Osteocyte (in vitro differentiated cells): ENCODE results near the gene B4GALNT2. TPM values are rescaled to one million over a fixed set of nuclear protein-coding genes. Genes with fewer than 3 reads are reported as not detected.
A peak's percentile ranks its signal among the peaks of the same experiment; 100 is the strongest.
"Not testable (repeated sequence)": the region's sequence is repeated elsewhere in the genome, so short reads cannot be mapped to it uniquely, and the experiment has no call there.

ENCODE experiments used
- DNase-seq: peaks from one replicate; pipeline ENCODE4 v3.0.0; 2021; ENCODE audit warnings: mixed read lengths; ENCODE audit not compliant: unreplicated experiment; ENCODE audit errors: extremely low spot score
- H3K27ac Mint-ChIP-seq: one replicate; pipeline ENCODE4 v1.8.0; 2021; ENCODE audit warnings: mild to moderate bottlenecking, mixed read lengths; ENCODE audit not compliant: unreplicated experiment
- H3K27me3 Mint-ChIP-seq: one replicate; pipeline ENCODE4 v1.8.0; 2021; ENCODE audit warnings: mixed read lengths; ENCODE audit not compliant: unreplicated experiment
- H3K36me3 Mint-ChIP-seq: one replicate; pipeline ENCODE4 v1.8.0; 2021; ENCODE audit warnings: mixed read lengths; ENCODE audit not compliant: unreplicated experiment
- H3K4me1 Mint-ChIP-seq: one replicate; pipeline ENCODE4 v1.8.0; 2021; ENCODE audit warnings: mixed read lengths; ENCODE audit not compliant: unreplicated experiment
- H3K4me3 Mint-ChIP-seq: one replicate; pipeline ENCODE4 v1.8.0; 2021; ENCODE audit warnings: mild to moderate bottlenecking, moderate library complexity, mixed read lengths; ENCODE audit not compliant: unreplicated experiment
- H3K9me3 Mint-ChIP-seq: one replicate; pipeline ENCODE4 v1.8.0; 2021; ENCODE audit warnings: mixed read lengths; ENCODE audit not compliant: unreplicated experiment
- CTCF ChIP-seq: fragments of 200-600 bp; sonication (generic); IDR thresholded peaks from 2 replicates; pipeline ENCODE4 v1.5.0; 2021; ENCODE audit warnings: antibody characterized with exemption, mild to moderate bottlenecking, moderate library complexity
- total RNA-seq: library from RNA; stranded (reverse); gene quantifications from 2 replicates; pipeline ENCODE4 v1.2.1, GENCODE V29; 2021

B4GALNT2 gene
- total RNA-seq, 1 donor from 2014 or later: 0.03 TPM

- H3K27ac Mint-ChIP-seq: no peak overlapping the region
- peaks cover 12% of the 10 kb centered on the region for H3K9me3 Mint-ChIP-seq
- H3K4me1 Mint-ChIP-seq: no peaks in the 10 kb centered on the region
- TF ChIP-seq CTCF: no peak
- peaks cover 3% of the 10 kb centered on the region for H3K36me3 Mint-ChIP-seq
- H3K4me3 Mint-ChIP-seq: no peak overlapping the region
- DNase-seq: peak; percentile 40
- H3K27me3 Mint-ChIP-seq: peaks cover 74% of the 10 kb centered on the region
Measured at GRCh38 chr17:49120166-49120565, 12.4 kb upstream of the B4GALNT2 start.

- Mint-ChIP-seq H3K4me1 (no peaks in the 10 kb centered on the region), H3K9me3 (peaks cover 12% of the 10 kb centered on the region), H3K4me3 (no peak overlapping the region), H3K27me3 (peaks cover 64% of the 10 kb centered on the region), H3K27ac (no peak overlapping the region), H3K36me3 (peaks cover 3% of the 10 kb centered on the region)
- no peak for TF ChIP-seq CTCF
- peak; percentile 27 for DNase-seq
Measured at GRCh38 chr17:49121696-49122292, 10.8 kb upstream of the B4GALNT2 start.

GRCh38 chr17:49122566-49122965 is 10.0 kb upstream of the B4GALNT2 start:
- Mint-ChIP-seq H3K9me3 (peaks cover 12% of the 10 kb centered on the region), H3K27me3 (peaks cover 58% of the 10 kb centered on the region), H3K27ac (no peak overlapping the region), H3K4me3 (no peak overlapping the region), H3K4me1 (no peaks in the 10 kb centered on the region), H3K36me3 (peaks cover 3% of the 10 kb centered on the region)
- no peak for DNase-seq
- no peak for TF ChIP-seq CTCF

GRCh38 chr17:49123061-49123460 is 9.5 kb upstream of the B4GALNT2 start:
- peaks cover 3% of the 10 kb centered on the region for H3K36me3 Mint-ChIP-seq
- peaks cover 58% of the 10 kb centered on the region for H3K27me3 Mint-ChIP-seq
- H3K9me3 Mint-ChIP-seq: peaks cover 13% of the 10 kb centered on the region
- no peaks in the 10 kb centered on the region for H3K4me1 Mint-ChIP-seq
- no peak overlapping the region for H3K27ac Mint-ChIP-seq
- no peak for DNase-seq
- TF ChIP-seq CTCF: no peak
- no peak overlapping the region for H3K4me3 Mint-ChIP-seq

GRCh38 chr17:49125449-49125848 is 7.1 kb upstream of the B4GALNT2 start:
- H3K27ac Mint-ChIP-seq: no peak overlapping the region
- peaks cover 61% of the 10 kb centered on the region for H3K27me3 Mint-ChIP-seq
- H3K9me3 Mint-ChIP-seq: peaks cover 32% of the 10 kb centered on the region
- TF ChIP-seq CTCF: no peak
- peaks cover 7% of the 10 kb centered on the region for H3K36me3 Mint-ChIP-seq
- DNase-seq: no peak
- no peak overlapping the region for H3K4me3 Mint-ChIP-seq
- H3K4me1 Mint-ChIP-seq: no peaks in the 10 kb centered on the region

GRCh38 chr17:49126183-49126859 is 6.2 kb upstream of the B4GALNT2 start:
- peaks cover 28% of the 10 kb centered on the region for H3K9me3 Mint-ChIP-seq
- H3K27me3 Mint-ChIP-seq: peaks cover 63% of the 10 kb centered on the region
- not testable (repeated sequence) for H3K27ac Mint-ChIP-seq, H3K4me3 Mint-ChIP-seq, DNase-seq, H3K36me3 Mint-ChIP-seq, H3K4me1 Mint-ChIP-seq

GRCh38 chr17:49129359-49129950 is 3.1 kb upstream of the B4GALNT2 start:
- peaks cover 20% of the 10 kb centered on the region for H3K9me3 Mint-ChIP-seq
- H3K4me1 Mint-ChIP-seq: peaks cover 12% of the 10 kb centered on the region
- not testable (repeated sequence) for H3K27ac Mint-ChIP-seq, H3K4me3 Mint-ChIP-seq, DNase-seq, H3K36me3 Mint-ChIP-seq
- H3K27me3 Mint-ChIP-seq: peaks cover 61% of the 10 kb centered on the region
